GM06990 (cell line): ENCODE results near the gene FIP1L1.

Experiments used
- DNase-seq: peaks from one replicate; pipeline ENCODE4 v3.0.0-alpha.2; 2011; ENCODE audit not compliant: insufficient read length; ENCODE audit errors: extremely low read depth
- H3K27me3 ChIP-seq: replicated peaks from 2 replicates; pipeline ENCODE4 v1.6.0; 2011; ENCODE audit warnings: low read length; ENCODE audit not compliant: control insufficient read depth, insufficient read depth
- H3K36me3 ChIP-seq: 2 replicates; pipeline ENCODE4 v1.5.1; 2011; ENCODE audit warnings: low read length; ENCODE audit not compliant: control insufficient read depth, insufficient read depth
- H3K4me3 ChIP-seq: replicated peaks from 2 replicates; pipeline ENCODE4 v1.5.1; 2011; ENCODE audit warnings: low read depth, mild to moderate bottlenecking, control low read depth, low read length
- CTCF ChIP-seq: IDR thresholded peaks from 2 replicates; pipeline ENCODE4 v1.5.1; 2011; ENCODE audit warnings: low read length, control low read depth, mild to moderate bottlenecking, inconsistent platforms; ENCODE audit not compliant: insufficient read depth, poor library complexity, severe bottlenecking

FIP1L1 gene

DNA sequence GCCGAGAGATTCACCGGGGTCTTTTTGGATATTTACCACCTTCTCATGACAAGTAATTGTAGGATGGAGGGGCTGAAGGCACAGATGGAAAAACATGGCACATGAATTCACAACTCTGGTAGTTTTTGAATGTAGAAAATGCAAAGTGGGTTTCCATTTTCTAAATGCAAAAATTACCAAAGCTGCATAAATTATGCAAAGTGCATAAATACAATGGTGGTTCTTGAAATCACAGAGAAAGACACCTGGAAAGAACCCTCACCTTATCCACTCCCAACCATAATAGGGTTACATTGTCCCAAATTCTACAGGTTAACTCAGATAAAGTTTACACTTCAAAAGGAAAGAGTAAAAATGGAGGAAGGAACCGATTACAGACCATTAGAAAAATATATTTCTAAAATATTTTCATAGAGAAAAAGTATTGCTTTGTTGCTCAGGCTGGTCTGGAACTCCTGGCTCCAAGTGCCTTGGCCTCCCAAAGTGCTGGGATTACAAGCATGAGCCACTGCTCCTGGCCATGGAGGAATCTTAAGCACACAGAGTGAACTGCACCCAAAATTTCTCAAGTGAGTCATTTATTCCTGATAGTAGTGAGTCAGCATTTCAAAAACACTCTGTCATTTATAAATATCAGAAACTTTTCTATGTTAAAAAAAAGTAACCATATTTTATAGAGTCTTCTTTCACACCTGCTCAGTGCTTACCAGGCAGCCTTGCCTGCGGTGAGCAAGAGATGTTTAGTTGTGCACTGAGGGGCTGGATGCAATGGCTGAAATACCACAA lies 101.4 kb downstream of the FIP1L1 start:
- no peak for DNase-seq
- no peak for TF ChIP-seq CTCF
- H3K4me3 ChIP-seq = no peak overlapping the region
- no peaks in the 10 kb centered on the region for H3K36me3 ChIP-seq
- H3K27me3 ChIP-seq = peaks cover 1% of the 10 kb centered on the region; the same call in 1 of the 2 replicates

- Histone ChIP-seq H3K36me3 (no peaks in the 10 kb centered on the region), H3K27me3 (peaks cover 1% of the 10 kb centered on the region; the same call in 1 of the 2 replicates), H3K4me3 (no peak overlapping the region)
- TF ChIP-seq CTCF = no peak
- DNase-seq = no peak
Observed at GRCh38 chr4:53479736-53480525, 102.5 kb downstream of the FIP1L1 start.

GRCh38 chr4:53480909-53481308 lies 103.5 kb downstream of the FIP1L1 start:
- no peak overlapping the region for H3K4me3 ChIP-seq
- no peaks in the 10 kb centered on the region for H3K36me3 ChIP-seq
- peaks cover 1% of the 10 kb centered on the region; the same call in 1 of the 2 replicates for H3K27me3 ChIP-seq
- no peak for DNase-seq
- no peak for TF ChIP-seq CTCF

GRCh38 chr4:53481586-53481985 lies 104.1 kb downstream of the FIP1L1 start:
- no peak for DNase-seq
- H3K4me3 ChIP-seq = no peak overlapping the region
- no peak for TF ChIP-seq CTCF
- peaks cover 1% of the 10 kb centered on the region; the same call in 1 of the 2 replicates for H3K27me3 ChIP-seq
- no peaks in the 10 kb centered on the region for H3K36me3 ChIP-seq

DNA sequence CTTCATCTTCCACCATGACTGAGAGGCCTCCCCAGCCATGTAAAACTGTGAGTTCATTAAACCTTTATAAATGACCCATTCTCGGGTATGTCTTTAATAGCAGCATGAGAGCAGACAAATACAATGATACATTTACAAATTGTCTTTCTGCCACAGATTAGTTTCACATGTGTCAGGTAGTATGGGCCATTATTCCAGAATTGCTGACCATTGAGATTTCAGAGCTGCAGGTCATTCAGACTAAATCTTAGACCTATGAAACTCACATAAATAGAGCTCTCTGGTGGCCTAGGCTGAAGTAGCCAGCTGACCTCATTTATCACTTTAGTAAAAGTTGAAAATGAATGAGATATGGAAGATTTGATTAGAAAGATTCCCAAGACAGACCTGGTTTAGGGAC lies 105.8 kb downstream of the FIP1L1 start:
- H3K4me3 ChIP-seq = no peak overlapping the region
- TF ChIP-seq CTCF = no peak
- no peak for DNase-seq
- H3K36me3 ChIP-seq = no peaks in the 10 kb centered on the region
- peaks cover 1% of the 10 kb centered on the region; the same call in 1 of the 2 replicates for H3K27me3 ChIP-seq
